Suppressor macrophage (primary cell): ENCODE measurements around the gene TRIM39.

Experiments
- DNase-seq, 4 experiments: peaks; one replicate each; pipeline ENCODE4 v3.0.0-alpha.2; 2020 to 2022
- total RNA-seq, 17 experiments: gene quantifications; one replicate each; lab custom pipeline; 2026; ENCODE audit warnings: mixed read lengths in 6 of 17, inconsistent platforms in 3 of 17; lab: John Stamatoyannopoulos, UW

Gene TRIM39
- 3.7 to 9.3 (median 8.0) reads per million in 17 experiments for total RNA-seq

GRCh38 chr6:30326526-30327231, at the start of gene TRIM39:
TRIM39 (plus strand) TSS chr6:30326927; CDS start chr6:30329318, 2,391 bp downstream.
- DNase-seq, result peak; percentile 90 to 95 (median 92)

- peak in 1 of 4 experiments; percentile 11 for DNase-seq
These were observed 45.7 kb upstream of the TRIM39 start for GRCh38 chr6:30280988-30281387.

GRCh38 chr6:30282522-30282921, 44.2 kb upstream of the TRIM39 start:
- DNase-seq, result no peak

- no peak for DNase-seq
These were observed 43.0 kb upstream of the TRIM39 start for GRCh38 chr6:30283761-30284160.

GRCh38 chr6:30287139-30287538, 39.6 kb upstream of the TRIM39 start:
- DNase-seq, result no peak

GRCh38 chr6:30295837-30296236, 30.9 kb upstream of the TRIM39 start:
- DNase-seq, result no peak

- no peak for DNase-seq
These were observed 22.7 kb upstream of the TRIM39 start for GRCh38 chr6:30304002-30304401.

GRCh38 chr6:30311101-30311500, 15.6 kb upstream of the TRIM39 start:
- peak in 2 of 4 experiments; percentile 3 to 16 for DNase-seq

- peak; percentile 7 to 66 (median 56) for DNase-seq
These were observed 15.1 kb upstream of the TRIM39 start for GRCh38 chr6:30311671-30312070.

GRCh38 chr6:30312266-30312665, 14.5 kb upstream of the TRIM39 start:
- DNase-seq, result no peak

GRCh38 chr6:30312676-30313321, 13.9 kb upstream of the TRIM39 start:
- DNase-seq, result no peak

- DNase-seq, result no peak
These were observed 11.6 kb upstream of the TRIM39 start for GRCh38 chr6:30315156-30315555.

- DNase-seq, result no peak
These were observed 8.7 kb upstream of the TRIM39 start for GRCh38 chr6:30317913-30318589.

- no peak for DNase-seq
These were observed 7.4 kb upstream of the TRIM39 start for GRCh38 chr6:30319146-30319835.

- DNase-seq, result no peak
These were observed 4.9 kb upstream of the TRIM39 start for GRCh38 chr6:30321692-30322388.

- no peak for DNase-seq
These were observed 3.9 kb upstream of the TRIM39 start for GRCh38 chr6:30322527-30323501.

- DNase-seq, result peak in 1 of 4 experiments; percentile 18
These were observed 2.9 kb upstream of the TRIM39 start for GRCh38 chr6:30323806-30324205.

- DNase-seq, result peak; percentile 24 to 59 (median 48)
These were observed 1.4 kb upstream of the TRIM39 start for GRCh38 chr6:30325150-30325872.

- peak in 1 of 4 experiments; percentile 11 for DNase-seq
These were observed 728 bp upstream of the TRIM39 start for GRCh38 chr6:30325873-30326525.
